K562 (cell line): Measurements from ENCODE around the gene CALML3. TPM values are rescaled to one million over a fixed set of nuclear protein-coding genes. Genes with fewer than 3 reads are reported as not detected.

Experiments used
- CREM ChIP-seq: IDR thresholded peaks from 2 replicates; pipeline ENCODE4 v1.6.1; 2014; ENCODE audit warnings: antibody characterized with exemption, low read depth
- KDM4B ChIP-seq, 2 experiments: fragments of 450-650 bp in 1 of 2; sonication (generic) in 1 of 2; IDR thresholded peaks; 2 replicates each; pipeline ENCODE4 v1.6.1; 2016 to 2017; ENCODE audit warnings: borderline replicate concordance in 2 of 2, antibody characterized with exemption in 1 of 2, low read depth in 1 of 2, mild to moderate bottlenecking in 1 of 2
- POLR2AphosphoS5 ChIP-seq: IDR thresholded peaks from 2 replicates; pipeline ENCODE4 v1.6.1; 2011; ENCODE audit warnings: mild to moderate bottlenecking, low read depth, low read length, moderate library complexity; ENCODE audit not compliant: control insufficient read depth, insufficient read depth
- SRF ChIP-seq, 2 experiments: fragments of 250-450, 450-650 bp in 1 of 2; sonication (Bioruptor Pico) in 1 of 2; sonication (generic) in 1 of 2; formaldehyde crosslinking; IDR thresholded peaks; 2 replicates each; pipeline versions ENCODE4 v1.5.0 to v1.5.1; 2020 to 2022; ENCODE audit warnings: mild to moderate bottlenecking in 1 of 2, missing genetic modification reagents in 1 of 2
- TCFL5 ChIP-seq: fragments of 250-450 bp; sonication (Bioruptor Pico); conservative IDR thresholded peaks from 2 replicates; pipeline ENCODE4 v1.6.1; 2021; ENCODE audit warnings: mild to moderate bottlenecking, moderate library complexity, matching md5 sums
- ZNF140 ChIP-seq: fragments of 250-450 bp; sonication (Bioruptor Pico); IDR thresholded peaks from 2 replicates; pipeline ENCODE4 v1.8.0; 2021; ENCODE audit warnings: moderate library complexity, mild to moderate bottlenecking, inconsistent platforms
- ZNF583 ChIP-seq: fragments of 250-450 bp; sonication (Bioruptor Pico); IDR thresholded peaks from 2 replicates; pipeline ENCODE4 v1.4.0; 2020
- ZNF707 ChIP-seq: fragments of 250-450 bp; sonication (Bioruptor Pico); conservative IDR thresholded peaks from 2 replicates; pipeline ENCODE4 v1.8.0; 2022; ENCODE audit warnings: inconsistent platforms, mild to moderate bottlenecking, moderate library complexity
- ZNF77 ChIP-seq: fragments of 250-450 bp; sonication (Bioruptor Pico); IDR thresholded peaks from 2 replicates; pipeline ENCODE4 v1.5.0; 2020
- ZZZ3 ChIP-seq: fragments of 450-650 bp; IDR thresholded peaks from 2 replicates; pipeline ENCODE4 v1.6.1; 2016; ENCODE audit warnings: antibody characterized with exemption, mild to moderate bottlenecking, moderate library complexity
- polyA plus RNA-seq, 8 experiments: library from polyadenylated mRNA; depleted of rRNA in 4 of 8; stranded (reverse) in 5 of 8; unstranded in 3 of 8; fragments of >200 nt; fragmentation: Nextera tagmentation in 2 of 8; fragmentation: Illumina TruSeq in 1 of 8; extraction: Ambion mirVana in 2 of 8; extraction: Trizol in 1 of 8; gene quantifications; 2 replicates each; pipeline versions ENCODE4 v1.2.1 to v1.2.3, GENCODE V29; 2011 to 2014; ENCODE audit warnings: inconsistent platforms in 1 of 8, missing spikeins in 1 of 8
- total RNA-seq, 7 experiments: library from RNA; depleted of rRNA in 6 of 7; stranded (reverse); fragments of >200 nt in 6 of 7; fragmentation: Illumina TruSeq in 2 of 7; extraction: Trizol in 2 of 7; gene quantifications; 2 replicates each; pipeline versions ENCODE4 v1.2.1 to v1.2.3, GENCODE V29; 2011 to 2021; ENCODE audit warnings: low replicate concordance in 1 of 7
- TF ChIP-seq, protein P1 (sequence below): fragments of 450-650 bp; IDR thresholded peaks from one replicate; pipeline ENCODE4 v1.6.1; 2018; ENCODE audit warnings: mild to moderate bottlenecking, moderate library complexity; ENCODE audit not compliant: partially characterized antibody
- TF ChIP-seq, protein P2 (sequence below): fragments of 450-650 bp; IDR thresholded peaks from 2 replicates; pipeline ENCODE4 v1.6.1; 2017; ENCODE audit warnings: antibody characterized with exemption, mild to moderate bottlenecking
- TF ChIP-seq, protein P3 (sequence below): fragments of 250-450 bp; sonication (Bioruptor Pico); IDR thresholded peaks from 2 replicates; pipeline ENCODE4 v1.5.0; 2022; ENCODE audit warnings: mild to moderate bottlenecking
- TF ChIP-seq, protein P4 (sequence below): fragments of 450-650 bp; conservative IDR thresholded peaks from 2 replicates; pipeline ENCODE4 v1.6.1; 2016; ENCODE audit warnings: missing genetic modification characterization, low read depth, mild to moderate bottlenecking, missing compliant biosample characterization, moderate library complexity
- TF ChIP-seq, protein P5 (sequence below): fragments of 250-450 bp; sonication (Bioruptor Pico); IDR thresholded peaks from 2 replicates; pipeline ENCODE4 v1.8.0; 2021; ENCODE audit warnings: moderate library complexity, mild to moderate bottlenecking, inconsistent platforms

Gene CALML3
- total and polyA plus RNA-seq, 9 of the 15 experiments (the other 6 are each of a cell fraction or from before 2014, with no cell fraction given) = not detected

DNA sequence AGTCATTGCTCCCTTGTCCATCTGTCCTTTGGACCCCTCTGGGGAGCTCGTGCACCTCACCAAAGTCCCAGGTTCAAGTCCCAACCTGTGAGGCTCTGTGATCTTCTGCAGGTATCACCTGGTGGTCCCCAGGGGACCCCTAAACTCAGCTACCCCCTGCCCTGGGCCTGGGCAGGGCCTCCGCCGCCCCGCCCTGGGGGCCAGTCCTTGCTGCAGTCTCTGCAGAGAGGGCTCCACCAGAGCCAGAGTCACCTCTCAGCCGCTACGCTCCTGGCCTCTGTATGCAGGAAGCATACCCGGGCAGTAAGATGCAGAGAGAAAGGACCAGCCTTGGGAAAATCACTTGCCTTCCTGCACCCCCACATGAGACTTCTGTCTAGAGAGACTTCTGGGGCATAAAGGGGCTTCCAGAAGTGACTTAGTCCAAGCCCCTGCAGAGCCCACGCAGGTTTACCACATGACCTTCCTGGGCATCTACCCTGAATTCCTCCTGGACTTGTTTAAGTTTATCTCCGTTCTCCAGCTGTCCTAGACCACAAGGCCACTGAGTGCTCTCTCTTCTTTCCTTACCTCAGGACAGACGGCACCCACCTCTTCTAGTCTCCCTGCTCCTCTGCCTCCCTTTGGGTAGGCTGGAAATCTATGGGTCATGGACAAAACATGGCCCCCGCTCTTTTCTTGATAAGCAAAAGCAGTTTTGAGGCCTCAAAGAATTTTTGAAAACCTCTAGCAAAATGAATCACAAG, 46.6 kb upstream of the CALML3 start (continued):
- no peak for TF ChIP-seq ZNF77 (CRISPR knock-in tag)
- TF ChIP-seq, protein P1, sequence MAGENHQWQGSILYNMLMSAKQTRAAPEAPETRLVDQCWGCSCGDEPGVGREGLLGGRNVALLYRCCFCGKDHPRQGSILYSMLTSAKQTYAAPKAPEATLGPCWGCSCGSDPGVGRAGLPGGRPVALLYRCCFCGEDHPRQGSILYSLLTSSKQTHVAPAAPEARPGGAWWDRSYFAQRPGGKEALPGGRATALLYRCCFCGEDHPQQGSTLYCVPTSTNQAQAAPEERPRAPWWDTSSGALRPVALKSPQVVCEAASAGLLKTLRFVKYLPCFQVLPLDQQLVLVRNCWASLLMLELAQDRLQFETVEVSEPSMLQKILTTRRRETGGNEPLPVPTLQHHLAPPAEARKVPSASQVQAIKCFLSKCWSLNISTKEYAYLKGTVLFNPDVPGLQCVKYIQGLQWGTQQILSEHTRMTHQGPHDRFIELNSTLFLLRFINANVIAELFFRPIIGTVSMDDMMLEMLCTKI = no peak
- TF ChIP-seq, protein P2, sequence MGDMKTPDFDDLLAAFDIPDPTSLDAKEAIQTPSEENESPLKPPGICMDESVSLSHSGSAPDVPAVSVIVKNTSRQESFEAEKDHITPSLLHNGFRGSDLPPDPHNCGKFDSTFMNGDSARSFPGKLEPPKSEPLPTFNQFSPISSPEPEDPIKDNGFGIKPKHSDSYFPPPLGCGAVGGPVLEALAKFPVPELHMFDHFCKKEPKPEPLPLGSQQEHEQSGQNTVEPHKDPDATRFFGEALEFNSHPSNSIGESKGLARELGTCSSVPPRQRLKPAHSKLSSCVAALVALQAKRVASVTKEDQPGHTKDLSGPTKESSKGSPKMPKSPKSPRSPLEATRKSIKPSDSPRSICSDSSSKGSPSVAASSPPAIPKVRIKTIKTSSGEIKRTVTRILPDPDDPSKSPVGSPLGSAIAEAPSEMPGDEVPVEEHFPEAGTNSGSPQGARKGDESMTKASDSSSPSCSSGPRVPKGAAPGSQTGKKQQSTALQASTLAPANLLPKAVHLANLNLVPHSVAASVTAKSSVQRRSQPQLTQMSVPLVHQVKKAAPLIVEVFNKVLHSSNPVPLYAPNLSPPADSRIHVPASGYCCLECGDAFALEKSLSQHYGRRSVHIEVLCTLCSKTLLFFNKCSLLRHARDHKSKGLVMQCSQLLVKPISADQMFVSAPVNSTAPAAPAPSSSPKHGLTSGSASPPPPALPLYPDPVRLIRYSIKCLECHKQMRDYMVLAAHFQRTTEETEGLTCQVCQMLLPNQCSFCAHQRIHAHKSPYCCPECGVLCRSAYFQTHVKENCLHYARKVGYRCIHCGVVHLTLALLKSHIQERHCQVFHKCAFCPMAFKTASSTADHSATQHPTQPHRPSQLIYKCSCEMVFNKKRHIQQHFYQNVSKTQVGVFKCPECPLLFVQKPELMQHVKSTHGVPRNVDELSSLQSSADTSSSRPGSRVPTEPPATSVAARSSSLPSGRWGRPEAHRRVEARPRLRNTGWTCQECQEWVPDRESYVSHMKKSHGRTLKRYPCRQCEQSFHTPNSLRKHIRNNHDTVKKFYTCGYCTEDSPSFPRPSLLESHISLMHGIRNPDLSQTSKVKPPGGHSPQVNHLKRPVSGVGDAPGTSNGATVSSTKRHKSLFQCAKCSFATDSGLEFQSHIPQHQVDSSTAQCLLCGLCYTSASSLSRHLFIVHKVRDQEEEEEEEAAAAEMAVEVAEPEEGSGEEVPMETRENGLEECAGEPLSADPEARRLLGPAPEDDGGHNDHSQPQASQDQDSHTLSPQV = 0 out of 2 replicates have a peak, but pooled peaks have one; percentile 21
- TF ChIP-seq ZNF583 (CRISPR knock-in tag) = no peak
- TF ChIP-seq, protein P3, sequence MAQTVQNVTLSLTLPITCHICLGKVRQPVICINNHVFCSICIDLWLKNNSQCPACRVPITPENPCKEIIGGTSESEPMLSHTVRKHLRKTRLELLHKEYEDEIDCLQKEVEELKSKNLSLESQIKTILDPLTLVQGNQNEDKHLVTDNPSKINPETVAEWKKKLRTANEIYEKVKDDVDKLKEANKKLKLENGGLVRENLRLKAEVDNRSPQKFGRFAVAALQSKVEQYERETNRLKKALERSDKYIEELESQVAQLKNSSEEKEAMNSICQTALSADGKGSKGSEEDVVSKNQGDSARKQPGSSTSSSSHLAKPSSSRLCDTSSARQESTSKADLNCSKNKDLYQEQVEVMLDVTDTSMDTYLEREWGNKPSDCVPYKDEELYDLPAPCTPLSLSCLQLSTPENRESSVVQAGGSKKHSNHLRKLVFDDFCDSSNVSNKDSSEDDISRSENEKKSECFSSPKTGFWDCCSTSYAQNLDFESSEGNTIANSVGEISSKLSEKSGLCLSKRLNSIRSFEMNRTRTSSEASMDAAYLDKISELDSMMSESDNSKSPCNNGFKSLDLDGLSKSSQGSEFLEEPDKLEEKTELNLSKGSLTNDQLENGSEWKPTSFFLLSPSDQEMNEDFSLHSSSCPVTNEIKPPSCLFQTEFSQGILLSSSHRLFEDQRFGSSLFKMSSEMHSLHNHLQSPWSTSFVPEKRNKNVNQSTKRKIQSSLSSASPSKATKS (CRISPR knock-in tag) = no peak
- TF ChIP-seq KDM4B (IDR thresholded peaks at IDR 0.05; ENCODE audit: borderline replicate concordance in 2 of 2, low read depth in 1 of 2) = no peak
- TF ChIP-seq ZNF140 (CRISPR knock-in tag) = no peak
- TF ChIP-seq SRF (CRISPR knock-in tag; IDR thresholded peaks at IDR 0.05) = no peak
- no peak for TF ChIP-seq ZZZ3
- peak; percentile 73; the same call in 1 of the 2 replicates for TF ChIP-seq POLR2AphosphoS5
- TF ChIP-seq TCFL5 (CRISPR knock-in tag) = no peak
- TF ChIP-seq, protein P4, sequence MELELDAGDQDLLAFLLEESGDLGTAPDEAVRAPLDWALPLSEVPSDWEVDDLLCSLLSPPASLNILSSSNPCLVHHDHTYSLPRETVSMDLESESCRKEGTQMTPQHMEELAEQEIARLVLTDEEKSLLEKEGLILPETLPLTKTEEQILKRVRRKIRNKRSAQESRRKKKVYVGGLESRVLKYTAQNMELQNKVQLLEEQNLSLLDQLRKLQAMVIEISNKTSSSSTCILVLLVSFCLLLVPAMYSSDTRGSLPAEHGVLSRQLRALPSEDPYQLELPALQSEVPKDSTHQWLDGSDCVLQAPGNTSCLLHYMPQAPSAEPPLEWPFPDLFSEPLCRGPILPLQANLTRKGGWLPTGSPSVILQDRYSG (tag) = 0 out of 2 replicates have a peak, but pooled peaks have one; percentile 4
- TF ChIP-seq, protein P5, sequence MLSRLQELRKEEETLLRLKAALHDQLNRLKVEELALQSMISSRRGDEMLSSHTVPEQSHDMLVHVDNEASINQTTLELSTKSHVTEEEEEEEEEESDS (CRISPR knock-in tag) = no peak
- TF ChIP-seq ZNF707 (CRISPR knock-in tag) = no peak
- peak; percentile 3; the same call in 1 of the 2 replicates for TF ChIP-seq CREM
